NCI-H1436 (cell line): ENCODE measurements around the gene NPHP4.

Experiments
- DNase-seq: peaks from one replicate; lab custom pipeline; 2025; lab: John Stamatoyannopoulos, UW

NPHP4 gene

GRCh38 chr1:5950201-5950895, 41.9 kb downstream of the NPHP4 start:
- DNase-seq: no peak

- no peak for DNase-seq
Measured at GRCh38 chr1:5949761-5950100, 42.5 kb downstream of the NPHP4 start.

DNA sequence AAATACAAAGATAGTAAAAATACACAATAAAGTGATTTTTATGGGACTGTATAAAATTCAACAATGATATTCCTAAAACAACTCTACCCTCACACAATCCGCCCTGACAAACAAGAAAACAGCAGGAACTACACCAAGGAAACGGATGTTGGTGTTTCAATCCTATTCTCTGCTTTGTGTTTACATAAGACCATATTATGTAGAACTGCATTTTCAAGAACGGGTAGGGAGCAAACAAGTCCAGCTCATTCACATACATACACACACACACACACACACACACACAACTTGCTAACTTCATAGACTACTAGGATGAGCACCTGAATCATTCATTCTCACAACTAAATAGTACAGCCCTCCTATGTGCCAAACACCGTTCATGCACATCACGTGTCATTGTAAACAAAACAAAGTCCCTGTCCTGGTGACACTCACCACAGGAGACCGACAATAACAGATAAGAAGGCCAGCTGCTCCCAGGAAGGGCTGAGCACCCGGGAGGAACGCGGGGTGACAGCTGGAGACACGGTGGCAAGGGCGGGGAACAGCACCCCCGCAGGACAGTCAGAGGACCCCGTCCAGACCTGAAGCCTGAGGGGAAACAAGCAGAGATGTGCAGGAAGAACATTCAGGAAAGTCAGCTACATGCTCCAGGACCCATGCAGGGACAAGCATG, 43.0 kb downstream of the NPHP4 start:
- no peak for DNase-seq

DNA sequence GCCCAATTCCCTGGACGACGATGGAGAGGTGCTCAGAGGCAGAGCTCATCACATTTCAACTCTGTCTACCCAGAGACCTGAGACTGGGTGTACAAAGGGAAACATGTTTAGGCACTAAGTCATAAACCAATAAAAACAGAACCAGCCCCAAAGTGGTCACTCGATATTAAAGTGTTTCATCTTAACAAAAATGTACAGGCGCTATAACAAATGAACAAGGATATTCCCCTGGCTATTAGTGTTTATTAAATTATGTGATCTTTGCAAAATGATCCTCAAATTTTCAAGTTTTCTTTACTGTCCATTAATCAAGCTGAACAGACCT, 43.6 kb downstream of the NPHP4 start:
- no peak for DNase-seq

GRCh38 chr1:5947978-5948680, 44.1 kb downstream of the NPHP4 start:
- no peak for DNase-seq

DNA sequence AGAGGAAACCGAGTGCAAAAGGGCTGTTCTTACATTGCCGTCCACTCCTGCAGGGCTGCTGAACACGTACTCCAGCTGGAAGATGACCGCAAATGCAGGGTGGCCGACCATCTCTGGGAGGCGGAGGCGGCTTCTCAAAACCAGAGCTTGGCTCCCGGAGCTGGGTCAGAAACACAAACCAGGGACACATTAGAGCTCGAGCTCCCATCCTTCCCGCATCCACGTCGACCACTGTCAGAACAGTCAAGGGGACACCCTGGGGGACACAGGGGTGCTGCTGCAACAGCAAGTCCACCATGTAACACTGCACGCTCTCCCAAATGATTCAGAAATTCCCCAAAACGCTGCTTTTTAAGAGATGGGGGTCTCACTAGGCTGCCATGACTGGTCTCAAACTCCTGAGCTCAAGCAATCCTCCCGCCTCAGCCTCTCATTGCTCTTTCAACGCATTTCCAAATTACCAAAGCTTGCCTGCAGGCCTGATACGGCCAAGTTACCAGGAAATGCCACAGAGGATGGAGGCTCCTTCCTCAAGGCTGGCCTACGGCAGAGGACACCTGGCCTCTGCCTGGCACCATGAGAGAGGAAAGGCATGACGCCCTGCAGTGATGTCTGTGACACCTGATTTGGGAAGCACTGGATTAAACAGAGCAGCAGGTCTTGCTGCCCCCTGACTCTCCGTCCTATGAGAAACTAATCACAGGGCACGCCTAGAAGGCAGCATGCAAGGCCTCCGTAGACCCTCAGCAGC, 45.0 kb downstream of the NPHP4 start:
- DNase-seq: no peak

GRCh38 chr1:5945445-5945844, 46.8 kb downstream of the NPHP4 start:
- DNase-seq: no peak

- DNase-seq: no peak
Measured at GRCh38 chr1:5944843-5945167, 47.4 kb downstream of the NPHP4 start.

- no peak for DNase-seq
Measured at GRCh38 chr1:5944154-5944842, 47.9 kb downstream of the NPHP4 start.

GRCh38 chr1:5943343-5944124, 48.7 kb downstream of the NPHP4 start:
- no peak for DNase-seq

GRCh38 chr1:5941671-5942070, 50.6 kb downstream of the NPHP4 start:
- no peak for DNase-seq

GRCh38 chr1:5940723-5941407, 51.4 kb downstream of the NPHP4 start:
- DNase-seq: no peak

- DNase-seq: no peak
Measured at GRCh38 chr1:5939271-5940170, 52.7 kb downstream of the NPHP4 start.

DNA sequence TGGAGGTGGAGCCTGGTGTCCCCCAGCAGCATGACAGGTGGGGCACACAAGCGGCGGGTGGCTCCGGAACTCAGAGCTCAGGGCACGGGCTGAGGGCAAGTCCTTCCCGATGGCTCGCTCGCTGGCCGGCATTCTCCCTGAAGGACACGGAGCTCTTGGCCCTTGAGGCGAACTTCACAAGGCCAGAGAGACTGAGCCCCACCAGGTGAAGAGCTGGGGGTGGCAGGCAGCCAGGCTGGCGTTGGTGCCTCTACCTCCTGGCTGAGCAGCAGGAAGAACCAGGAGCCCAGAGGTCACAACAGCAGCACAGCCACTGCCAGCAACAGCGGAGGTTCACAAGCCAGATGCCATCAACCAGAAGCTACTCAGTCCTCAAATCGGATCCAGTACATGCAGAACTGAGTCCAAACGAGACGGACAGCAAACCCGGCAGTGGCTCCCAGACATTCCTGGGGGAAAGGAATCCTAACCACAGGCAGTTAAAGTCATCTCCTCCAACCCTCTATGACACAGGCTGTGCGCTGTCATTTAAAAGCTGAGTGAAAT, 54.1 kb downstream of the NPHP4 start:
- no peak for DNase-seq

- no peak for DNase-seq
Measured at GRCh38 chr1:5937373-5937857, 54.8 kb downstream of the NPHP4 start.

DNA sequence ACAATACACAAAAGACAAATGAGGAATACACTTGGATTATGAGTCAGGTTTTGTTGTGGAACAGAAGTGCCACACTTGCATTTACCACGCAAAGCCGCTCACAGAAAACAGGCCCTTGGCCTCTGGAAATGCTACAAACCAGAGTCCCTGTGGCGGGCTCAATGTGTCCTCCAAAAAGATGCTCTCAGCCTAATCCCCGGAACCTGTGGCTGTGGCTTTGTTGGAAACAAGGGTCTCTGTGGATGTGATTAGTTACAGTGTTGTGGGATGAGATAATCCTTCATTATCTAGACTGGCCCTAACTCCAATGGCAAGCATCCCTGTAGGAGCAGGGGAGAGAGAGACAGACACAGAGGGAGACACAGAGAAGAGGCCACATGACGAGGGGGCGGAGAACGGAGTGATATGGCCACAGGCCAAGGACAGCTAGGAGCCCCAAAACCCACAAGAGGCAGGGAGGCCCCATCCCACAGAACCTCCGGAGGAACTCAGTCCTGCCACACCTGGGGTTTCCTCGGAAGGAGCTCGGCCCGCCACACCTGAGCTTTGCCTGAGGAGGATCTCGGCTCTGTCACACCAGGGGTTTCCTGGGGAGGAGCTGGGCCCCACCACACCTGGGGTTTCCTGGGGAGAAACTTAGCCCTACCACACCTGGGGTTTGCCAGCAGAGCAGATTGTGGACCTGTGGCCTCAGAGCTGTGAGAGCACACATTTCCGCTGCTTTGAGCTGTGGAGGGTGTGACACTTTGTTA, 55.4 kb downstream of the NPHP4 start:
- no peak for DNase-seq

- no peak for DNase-seq
Measured at GRCh38 chr1:5936126-5936525, 56.1 kb downstream of the NPHP4 start.

- DNase-seq: no peak
Measured at GRCh38 chr1:5935026-5935425, 57.2 kb downstream of the NPHP4 start.
